HG02938 (cell line): Measurements from ENCODE around the gene ULBP2.
"Not testable (repeated sequence)": the region's sequence is repeated elsewhere in the genome, so short reads cannot be mapped to it uniquely, and the experiment has no call there.

Source experiments
- ATAC-seq: cut with Tn5 transposase; IDR thresholded peaks from one replicate; pipeline ENCODE4 v1.9.1; 2021; ENCODE audit warnings: mild to moderate bottlenecking, moderate library complexity; ENCODE audit not compliant: unreplicated experiment

The ULBP2 gene

GRCh38 chr6:149965194-149966020 lies 23.6 kb downstream of the ULBP2 start:
- no peak for ATAC-seq

GRCh38 chr6:149966319-149966718 lies 24.5 kb downstream of the ULBP2 start:
- not testable (repeated sequence) for ATAC-seq

- no peak for ATAC-seq
Observed at GRCh38 chr6:149967591-149967990, 25.8 kb downstream of the ULBP2 start.

GRCh38 chr6:149967999-149968398 lies 26.2 kb downstream of the ULBP2 start:
- not testable (repeated sequence) for ATAC-seq

DNA sequence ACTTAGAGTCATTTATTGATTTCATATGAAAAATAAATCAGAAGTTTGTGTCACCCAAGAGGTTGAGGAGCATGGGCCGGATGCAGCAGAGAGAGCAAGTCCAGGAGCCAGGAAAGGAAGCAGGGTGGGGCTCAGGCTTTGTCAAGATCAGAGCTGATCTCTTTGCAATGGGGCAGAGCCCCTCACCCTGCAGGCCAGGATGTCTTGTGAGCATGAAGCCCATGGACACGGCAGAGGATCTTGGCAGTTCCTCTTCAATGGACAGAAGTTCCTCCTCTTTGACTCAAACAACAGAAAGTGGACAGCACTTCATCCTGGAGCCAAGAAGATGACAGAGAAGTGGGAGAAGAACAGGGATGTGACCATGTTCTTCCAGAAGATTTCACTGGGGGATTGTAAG lies 27.1 kb downstream of the ULBP2 start:
- ATAC-seq, result not testable (repeated sequence)

- no peak for ATAC-seq
Observed at GRCh38 chr6:149969635-149970034, 27.8 kb downstream of the ULBP2 start.

GRCh38 chr6:149974394-149974793 lies 32.6 kb downstream of the ULBP2 start:
- ATAC-seq, result not testable (repeated sequence)

- no peak for ATAC-seq
Observed at GRCh38 chr6:149974825-149975224, 33.0 kb downstream of the ULBP2 start.

GRCh38 chr6:149975400-149975799 lies 33.6 kb downstream of the ULBP2 start:
- no peak for ATAC-seq

- no peak for ATAC-seq
Observed at GRCh38 chr6:149977221-149977620, 35.4 kb downstream of the ULBP2 start.

GRCh38 chr6:149978610-149979009 lies 36.8 kb downstream of the ULBP2 start:
- no peak for ATAC-seq

GRCh38 chr6:149979293-149979692 lies 37.5 kb downstream of the ULBP2 start:
- ATAC-seq, result no peak

DNA sequence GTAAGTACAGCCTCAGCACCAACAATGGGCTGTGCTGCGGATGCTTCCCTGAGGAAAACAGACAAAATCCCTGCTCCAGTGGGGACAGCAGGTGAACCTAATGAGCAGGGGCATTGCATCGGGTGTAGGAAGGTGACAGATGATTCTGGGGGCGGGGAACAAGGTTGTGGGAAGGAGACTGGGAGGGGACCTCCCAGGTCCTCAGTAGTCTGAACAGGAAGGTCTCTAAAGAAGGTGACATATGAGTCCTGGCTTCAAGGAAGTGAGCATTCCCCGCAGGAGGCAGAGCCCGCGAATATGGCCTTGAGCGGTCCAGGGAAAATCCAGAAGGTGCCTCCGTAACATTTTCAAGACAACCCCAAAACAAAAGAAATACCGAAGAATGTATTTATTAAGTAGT lies 41.3 kb downstream of the ULBP2 start:
- no peak for ATAC-seq

DNA sequence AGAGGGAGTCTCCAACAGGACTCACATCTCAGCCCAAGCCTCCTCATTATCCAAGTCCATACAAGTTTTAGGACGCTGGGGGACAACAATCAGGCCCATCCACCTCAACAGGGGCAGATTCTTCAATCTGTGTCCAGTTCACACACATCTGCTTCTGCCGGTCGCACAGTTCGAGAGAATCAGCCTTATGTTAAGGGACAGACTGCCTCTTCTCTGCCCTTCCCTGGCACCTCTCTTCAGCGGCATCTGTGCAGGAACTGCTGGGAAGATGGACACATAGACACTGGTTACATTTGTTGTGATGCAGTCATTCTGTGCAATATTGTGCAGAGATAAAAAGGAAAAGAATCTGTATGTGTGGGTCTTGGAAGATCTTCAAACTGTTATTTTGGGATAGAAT lies 43.0 kb downstream of the ULBP2 start:
- no peak for ATAC-seq

DNA sequence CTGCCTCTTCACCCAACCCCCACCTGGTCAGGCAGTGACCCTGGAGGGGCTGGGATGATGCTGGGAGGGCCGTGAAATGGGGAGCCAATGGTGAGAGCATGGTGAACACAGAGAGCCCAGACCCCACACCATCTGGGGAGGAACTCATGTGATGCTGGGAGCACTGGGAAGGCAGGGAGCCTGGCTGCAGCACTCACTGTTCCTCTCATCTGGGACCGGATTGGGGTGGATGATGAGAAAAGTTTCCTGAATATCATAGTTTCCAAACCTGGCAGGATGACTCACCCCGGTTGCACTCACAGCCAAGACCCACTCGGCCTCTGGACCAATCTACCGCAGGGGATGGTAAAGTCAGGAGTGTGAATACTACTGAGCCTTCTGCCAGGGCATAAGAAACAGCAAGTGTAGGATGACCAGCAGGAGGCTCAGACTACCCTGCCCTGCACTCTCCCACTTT lies 43.7 kb downstream of the ULBP2 start:
- no peak for ATAC-seq

DNA sequence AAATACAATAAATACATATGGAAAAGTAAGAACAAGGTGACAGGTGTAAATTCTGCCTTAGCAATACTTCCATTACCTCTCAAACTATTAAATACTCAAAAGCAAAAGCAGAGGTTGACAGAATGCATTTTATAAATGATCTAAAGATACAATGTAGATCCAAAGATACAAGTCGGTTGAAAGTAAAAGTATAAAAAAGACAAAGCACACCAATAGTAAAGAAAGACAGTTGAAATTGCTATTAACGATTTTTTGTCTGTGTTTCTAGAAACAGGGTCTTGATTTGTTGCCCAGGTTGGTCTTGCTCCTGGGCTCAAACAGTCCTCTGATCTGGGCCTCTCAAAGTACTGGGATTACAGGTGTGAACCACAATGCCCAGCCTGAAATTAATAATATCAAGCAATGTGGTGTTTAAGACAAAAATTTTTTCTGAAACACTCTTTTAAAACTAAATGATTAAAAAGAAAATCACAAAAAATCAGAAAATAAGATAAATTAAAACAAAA lies 45.8 kb downstream of the ULBP2 start:
- no peak for ATAC-seq

DNA sequence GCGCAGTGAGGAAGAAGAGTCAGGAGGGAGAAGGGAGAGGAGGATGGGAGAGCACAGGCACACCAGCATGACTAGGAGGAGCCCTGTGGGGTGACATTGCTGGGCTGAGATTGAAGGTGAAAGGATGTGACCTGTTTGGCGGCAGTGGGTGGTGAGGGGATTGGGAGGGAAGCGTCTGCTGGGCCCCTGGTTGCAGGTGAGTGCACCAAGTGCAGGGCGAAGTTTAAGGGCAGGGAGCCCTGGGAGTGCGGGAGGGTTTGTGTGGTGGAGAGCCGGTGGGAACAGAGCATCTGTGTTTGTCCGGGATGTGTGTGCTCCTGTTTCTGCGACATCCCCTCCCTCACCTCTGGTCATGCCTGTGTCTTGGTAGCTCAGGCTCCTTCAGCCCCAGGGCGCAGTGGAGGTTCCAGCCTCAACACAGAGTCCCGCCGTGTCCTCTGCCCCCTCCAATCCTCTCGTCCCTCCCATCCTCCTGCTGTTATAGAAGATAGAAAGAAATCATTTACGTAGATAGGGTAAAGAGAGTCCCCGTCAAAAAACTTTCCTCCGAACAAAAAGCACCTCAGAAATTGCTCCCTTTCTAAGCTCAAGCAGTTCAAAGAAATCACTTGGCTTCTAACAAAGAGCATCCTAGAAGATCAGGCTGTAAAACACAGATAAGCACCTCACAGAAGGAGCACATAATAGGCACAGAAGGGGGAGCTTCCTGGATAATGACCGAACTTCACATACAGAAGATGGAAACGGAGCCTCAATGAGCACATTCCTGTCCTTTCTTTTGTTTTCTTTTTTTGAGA lies 46.9 kb downstream of the ULBP2 start:
- no peak for ATAC-seq

- no peak for ATAC-seq
Observed at GRCh38 chr6:149990212-149990660, 48.4 kb downstream of the ULBP2 start.

DNA sequence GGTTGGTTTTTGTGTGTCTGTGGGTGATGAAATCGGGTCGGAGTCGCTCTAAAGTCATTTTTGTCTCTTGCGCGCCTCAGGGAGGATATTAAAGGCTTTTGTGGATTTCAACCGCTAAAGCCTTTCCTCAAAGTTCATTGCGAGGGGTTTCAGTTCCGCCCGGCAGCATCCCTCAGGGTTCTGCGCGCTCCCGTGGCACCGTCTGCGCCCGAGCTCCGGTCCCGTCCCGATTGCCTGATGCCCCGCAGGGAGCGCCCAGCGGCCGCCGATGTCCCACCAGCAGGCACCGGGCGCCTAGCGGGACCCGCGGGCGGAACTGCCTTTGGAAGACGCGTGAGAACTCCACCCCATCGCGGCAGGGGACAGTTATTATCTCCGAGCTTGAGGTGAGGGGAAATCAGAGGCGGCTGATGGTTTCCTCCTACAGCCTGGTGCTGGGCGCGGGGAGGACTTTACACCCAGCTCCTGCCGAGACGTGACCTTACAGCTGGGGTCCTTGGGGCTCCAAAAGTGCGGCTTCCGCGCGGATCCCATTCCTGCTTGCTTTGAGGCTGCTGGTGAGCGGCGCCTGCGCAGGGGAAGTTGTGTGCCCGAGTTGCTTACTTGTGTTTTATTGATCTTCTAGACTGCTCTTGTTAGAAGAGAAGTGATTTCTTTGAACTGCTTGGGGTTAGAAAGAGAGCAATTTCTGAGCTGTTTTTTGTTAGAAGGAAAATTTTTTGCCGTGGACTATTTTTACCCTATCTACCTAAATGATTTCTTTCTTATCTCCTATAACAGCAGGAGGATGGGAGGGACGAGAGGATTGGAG lies 49.1 kb downstream of the ULBP2 start:
- ATAC-seq, result no peak

- not testable (repeated sequence) for ATAC-seq
Observed at GRCh38 chr6:149991472-149991795, 49.6 kb downstream of the ULBP2 start.

DNA sequence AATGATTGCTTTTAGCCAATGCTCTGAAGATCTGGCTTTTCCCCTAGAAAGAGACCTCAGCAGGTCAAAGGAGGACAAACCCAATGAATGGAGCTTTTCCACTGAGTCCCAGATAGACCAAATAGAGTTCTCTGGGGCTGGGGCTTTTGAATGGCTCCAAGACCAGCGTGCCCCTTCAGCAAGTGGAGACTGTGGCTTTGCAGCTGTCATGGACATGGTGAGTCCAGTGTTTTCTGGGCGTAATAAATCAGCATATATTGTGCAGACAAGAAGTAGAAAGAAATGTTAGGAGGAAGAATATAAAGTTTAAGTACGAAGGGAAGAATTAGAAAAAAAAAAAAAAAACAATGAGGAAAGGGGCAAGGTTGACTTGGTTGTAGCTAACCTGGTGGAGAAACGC lies 50.0 kb downstream of the ULBP2 start:
- ATAC-seq, result no peak
